Thyroid gland (tissue), 4 donors: Measurements from ENCODE around the gene OR10A6. TPM values are rescaled to one million over a fixed set of nuclear protein-coding genes. Genes with fewer than 3 reads are reported as not detected.

Source experiments
- DNase-seq, 2 donors: peaks; one replicate each; pipeline ENCODE4 v3.0.0-alpha.2; 2019
- H3K27ac ChIP-seq, 3 donors: fragments of 200-600 bp; sonication (generic); 1 replicate in 2 of 3; 2 replicates in 1 of 3; pipeline ENCODE4 v1.5.1; 2016 to 2019; ENCODE audit warnings: mild to moderate bottlenecking in 1 of 3, moderate library complexity in 1 of 3
- H3K27me3 ChIP-seq: fragments of 200-600 bp; sonication (generic); one replicate; pipeline ENCODE4 v1.5.1; 2019
- H3K36me3 ChIP-seq, 2 donors: fragments of 200-600 bp; sonication (generic); one replicate each; pipeline ENCODE4 v1.5.1; 2016 to 2019
- H3K4me1 ChIP-seq, 2 donors: fragments of 200-600 bp; sonication (generic); one replicate each; pipeline ENCODE4 v1.5.1; 2017 to 2019
- H3K4me3 ChIP-seq, 3 donors: fragments of 200-600 bp; sonication (generic); replicated peaks in 1 of 3; 1 replicate in 2 of 3; 2 replicates in 1 of 3; pipeline ENCODE4 v1.5.1; 2016; ENCODE audit warnings: mild to moderate bottlenecking in 1 of 3
- H3K9me3 ChIP-seq: fragments of 200-600 bp; sonication (generic); one replicate; pipeline ENCODE4 v1.5.1; 2017
- POLR2A ChIP-seq, 2 donors: fragments of 450-650 bp; IDR thresholded peaks; one replicate each; pipeline ENCODE4 v1.6.1; 2017; ENCODE audit warnings: antibody characterized with exemption in 2 of 2, mild to moderate bottlenecking in 2 of 2, moderate library complexity in 1 of 2
- WGBS, 2 donors: methylation state at CpG; one replicate each; pipeline ENCODE4 v1.1.5; 2017; 5-methylcytosine and 5-hydroxymethylcytosine counted together
- intact Hi-C: fragments of 100-400 bp; cut with DNase I; formaldehyde crosslinking; loops from one replicate; pipeline ENCODE4 v1.15.1; 2023
- total RNA-seq, 4 donors: library from RNA; depleted of rRNA; stranded (reverse); fragments of >200 nt; gene quantifications; one replicate each; pipeline ENCODE4 v1.2.3, GENCODE V29; 2016
- TF ChIP-seq, protein P1 (sequence below), 6 experiments: fragments of 200-600 bp in 3 of 6; fragments of 450-650 bp in 3 of 6; sonication (generic) in 3 of 6; IDR thresholded peaks; one replicate each; pipeline ENCODE4 v1.5.1; 2016 to 2019; ENCODE audit warnings: antibody characterized with exemption in 6 of 6, mild to moderate bottlenecking in 2 of 6, inconsistent platforms in 1 of 6, moderate library complexity in 1 of 6

Gene OR10A6
- total RNA-seq, 4 donors from 2014 or later, result not detected

DNA sequence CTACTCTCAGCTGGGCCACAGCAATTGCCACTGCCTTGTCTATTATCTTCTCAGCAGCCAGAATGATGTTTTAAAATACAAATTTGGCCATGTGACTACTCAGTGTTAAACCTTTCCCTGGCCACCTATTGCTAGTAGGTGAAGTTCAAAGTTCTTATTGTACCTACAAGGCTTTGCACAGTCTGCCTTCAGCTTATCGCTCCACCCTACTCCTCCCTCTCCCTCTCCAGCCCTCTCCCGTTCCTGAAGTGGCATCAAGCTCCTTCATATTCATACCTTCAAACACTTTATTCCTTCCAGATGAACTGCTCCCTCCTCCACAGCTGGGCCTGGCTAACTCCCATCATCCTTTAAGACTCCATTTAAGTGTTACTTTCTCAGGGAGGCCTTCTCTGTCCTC lies 37.3 kb downstream of the OR10A6 start:
- intact Hi-C loops, result loop anchor here (5.0 to 10.0 kb wide), 2 partner anchors 94 to 201 kb away; partner anchors contain the start of gene EIF3F
- H3K9me3 ChIP-seq, result no peaks in the 10 kb centered on the region
- TF ChIP-seq POLR2A (IDR thresholded peaks at IDR 0.05), result no peak
- TF ChIP-seq, protein P1, sequence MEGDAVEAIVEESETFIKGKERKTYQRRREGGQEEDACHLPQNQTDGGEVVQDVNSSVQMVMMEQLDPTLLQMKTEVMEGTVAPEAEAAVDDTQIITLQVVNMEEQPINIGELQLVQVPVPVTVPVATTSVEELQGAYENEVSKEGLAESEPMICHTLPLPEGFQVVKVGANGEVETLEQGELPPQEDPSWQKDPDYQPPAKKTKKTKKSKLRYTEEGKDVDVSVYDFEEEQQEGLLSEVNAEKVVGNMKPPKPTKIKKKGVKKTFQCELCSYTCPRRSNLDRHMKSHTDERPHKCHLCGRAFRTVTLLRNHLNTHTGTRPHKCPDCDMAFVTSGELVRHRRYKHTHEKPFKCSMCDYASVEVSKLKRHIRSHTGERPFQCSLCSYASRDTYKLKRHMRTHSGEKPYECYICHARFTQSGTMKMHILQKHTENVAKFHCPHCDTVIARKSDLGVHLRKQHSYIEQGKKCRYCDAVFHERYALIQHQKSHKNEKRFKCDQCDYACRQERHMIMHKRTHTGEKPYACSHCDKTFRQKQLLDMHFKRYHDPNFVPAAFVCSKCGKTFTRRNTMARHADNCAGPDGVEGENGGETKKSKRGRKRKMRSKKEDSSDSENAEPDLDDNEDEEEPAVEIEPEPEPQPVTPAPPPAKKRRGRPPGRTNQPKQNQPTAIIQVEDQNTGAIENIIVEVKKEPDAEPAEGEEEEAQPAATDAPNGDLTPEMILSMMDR (IDR thresholded peaks at IDR 0.05), result no peak
- H3K27me3 ChIP-seq, result no peaks in the 10 kb centered on the region
- no peak for DNase-seq
- H3K4me3 ChIP-seq, result no peak overlapping the region
- no peaks in the 10 kb centered on the region for H3K36me3 ChIP-seq
- H3K4me1 ChIP-seq, result no peaks in the 10 kb centered on the region
- H3K27ac ChIP-seq, result no peak overlapping the region
- WGBS, 2 donors, result 50 to 53% methylated on average over 2 of the region's 2 CpGs

DNA sequence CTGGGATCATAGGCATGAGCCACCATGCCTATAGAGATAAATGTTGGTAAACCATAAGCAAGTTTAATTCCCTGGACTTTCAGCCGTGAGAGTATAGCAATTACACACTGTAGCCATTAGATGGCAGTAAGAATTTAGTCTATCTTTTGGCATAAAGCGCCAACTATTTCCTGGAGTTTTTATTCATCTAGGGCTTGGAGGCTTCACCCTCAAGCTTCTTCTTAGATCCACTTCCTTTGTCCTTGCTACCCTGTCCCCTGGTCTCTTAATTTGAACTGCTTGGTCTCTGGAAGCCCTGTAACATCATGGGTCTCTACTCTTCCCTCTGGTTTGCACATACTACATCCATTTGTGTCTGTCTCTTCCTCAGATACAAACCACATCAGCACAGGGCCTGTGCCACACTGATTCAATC lies 38.2 kb downstream of the OR10A6 start:
- intact Hi-C loops, result loop anchor here (5.0 to 10.0 kb wide), 2 partner anchors 94 to 202 kb away; partner anchors contain the start of gene EIF3F
- Histone ChIP-seq H3K36me3 (no peaks in the 10 kb centered on the region), H3K27me3 (no peaks in the 10 kb centered on the region), H3K4me3 (no peak overlapping the region), H3K27ac (no peak overlapping the region), H3K9me3 (no peaks in the 10 kb centered on the region), H3K4me1 (no peaks in the 10 kb centered on the region)
- DNase-seq, result no peak
- TF ChIP-seq POLR2A (IDR thresholded peaks at IDR 0.05), result no peak
- TF ChIP-seq, protein P1 (IDR thresholded peaks at IDR 0.05), result peak in 5 of 6 experiments; percentile 9 to 72 (median 34)
- 13 to 21% methylated on average over 2 of the region's 2 CpGs for WGBS, 2 donors

DNA sequence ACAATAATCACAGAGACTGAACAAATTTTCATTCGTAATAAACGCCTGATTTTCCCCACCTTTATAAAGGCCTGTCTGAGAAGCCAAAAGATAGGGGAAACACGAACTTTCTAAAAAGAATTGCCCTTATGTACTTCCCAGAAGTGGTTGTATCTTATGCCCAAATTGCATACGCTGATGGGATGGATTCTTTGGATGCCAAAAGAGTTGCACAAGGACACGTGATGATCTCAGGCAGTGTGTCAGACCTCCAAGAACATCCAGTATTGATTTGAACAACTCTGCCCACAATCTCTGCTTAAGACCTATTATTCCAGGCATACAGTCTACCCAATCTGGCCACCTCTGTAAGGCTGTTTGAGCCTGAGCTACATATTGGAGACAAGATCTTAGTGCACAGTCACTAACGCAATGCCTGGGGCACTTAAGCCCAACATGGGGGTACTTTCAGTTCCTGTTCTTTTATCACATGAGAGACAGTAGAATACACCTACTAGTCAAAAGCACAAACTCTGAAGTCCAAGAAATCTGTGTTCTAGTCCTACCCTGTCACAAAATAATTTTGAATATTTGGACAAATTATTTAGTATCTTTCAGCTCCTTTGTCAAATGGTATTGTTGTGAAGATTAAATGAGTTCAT lies 38.9 kb downstream of the OR10A6 start:
- Histone ChIP-seq H3K36me3 (no peaks in the 10 kb centered on the region), H3K4me1 (no peaks in the 10 kb centered on the region), H3K27me3 (no peaks in the 10 kb centered on the region), H3K9me3 (no peaks in the 10 kb centered on the region), H3K4me3 (no peak overlapping the region), H3K27ac (no peak overlapping the region)
- TF ChIP-seq, protein P1 (IDR thresholded peaks at IDR 0.05), result no peak
- no peak for TF ChIP-seq POLR2A (IDR thresholded peaks at IDR 0.05)
- DNase-seq, result no peak
- intact Hi-C loops, result loop anchor here (5.0 to 10.0 kb wide), 2 partner anchors 95 to 203 kb away; partner anchors contain the start of gene EIF3F
- 48 to 55% methylated on average over 6 of the region's 6 CpGs for WGBS, 2 donors

DNA sequence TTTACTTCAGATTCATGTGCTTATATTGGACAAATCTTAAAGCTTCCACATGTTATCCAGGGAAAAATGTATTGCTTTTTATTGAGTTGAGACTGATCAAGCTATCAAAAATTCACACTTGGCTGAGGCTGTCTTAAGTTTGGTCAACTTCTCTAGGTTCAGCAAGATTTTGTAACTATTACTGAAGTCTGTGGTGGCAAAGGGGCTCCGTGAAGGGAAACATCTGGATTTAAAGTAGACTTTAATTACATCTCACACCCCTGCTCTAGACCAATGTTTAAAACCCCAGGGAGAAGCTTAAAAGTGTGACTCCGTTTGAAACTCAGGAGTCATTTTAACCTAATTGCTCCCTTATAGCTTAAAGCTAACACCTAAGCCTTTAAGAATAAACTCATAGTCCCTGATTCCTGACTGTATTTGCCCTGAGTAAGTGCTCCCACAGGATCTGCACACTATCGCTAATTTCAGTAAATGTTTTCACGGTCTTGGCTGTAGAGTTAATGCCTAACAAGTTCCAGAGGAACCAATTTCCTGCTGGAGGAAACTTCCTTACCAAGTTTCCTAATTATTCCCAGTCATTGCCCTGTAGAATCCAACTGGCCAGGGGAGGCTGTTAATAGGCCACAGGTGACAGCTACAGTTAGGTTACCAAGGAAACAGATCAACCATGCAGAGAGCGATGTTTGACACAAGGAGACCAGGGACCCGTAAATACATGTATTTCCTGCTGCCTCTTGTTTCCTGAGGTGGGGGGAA lies 40.5 kb downstream of the OR10A6 start:
- no peak overlapping the region for H3K27ac ChIP-seq
- WGBS, 2 donors, result 18 to 20% methylated on average over 6 of the region's 6 CpGs
- no peaks in the 10 kb centered on the region for H3K4me1 ChIP-seq
- H3K36me3 ChIP-seq, result no peaks in the 10 kb centered on the region
- TF ChIP-seq POLR2A (IDR thresholded peaks at IDR 0.05), result no peak
- intact Hi-C loops, result loop anchor here (5.0 to 10.0 kb wide), 2 partner anchors 97 to 204 kb away; partner anchors contain the start of gene EIF3F
- DNase-seq, result no peak
- no peaks in the 10 kb centered on the region for H3K9me3 ChIP-seq
- H3K4me3 ChIP-seq, result no peak overlapping the region
- H3K27me3 ChIP-seq, result no peaks in the 10 kb centered on the region

DNA sequence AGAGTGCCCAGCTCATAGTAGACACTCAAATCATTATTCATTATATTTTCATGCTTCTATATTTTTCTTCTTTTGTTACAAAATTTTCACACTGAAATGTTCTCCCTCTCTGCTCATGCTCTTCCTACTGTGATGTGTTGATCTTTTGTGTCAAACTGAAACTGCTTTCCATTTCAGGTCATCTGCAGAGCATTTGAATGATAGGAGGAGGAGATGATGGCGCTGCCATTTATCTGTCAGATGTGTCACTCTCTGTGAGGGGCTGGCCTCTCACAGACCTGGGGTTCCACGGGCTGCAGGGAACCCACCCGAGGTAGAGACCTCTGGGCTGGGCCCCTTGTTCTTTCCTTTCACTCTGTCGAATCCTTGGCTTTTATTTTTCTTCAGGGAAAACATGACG lies 41.1 kb downstream of the OR10A6 start:
- WGBS, 2 donors, result 53 to 62% methylated on average over 5 of the region's 5 CpGs
- Histone ChIP-seq H3K27me3 (no peaks in the 10 kb centered on the region), H3K27ac (no peak overlapping the region), H3K36me3 (no peaks in the 10 kb centered on the region), H3K4me3 (no peak overlapping the region), H3K4me1 (no peaks in the 10 kb centered on the region), H3K9me3 (no peaks in the 10 kb centered on the region)
- no peak for DNase-seq
- TF ChIP-seq, protein P1 (IDR thresholded peaks at IDR 0.05), result no peak
- intact Hi-C loops, result loop anchor here (5.0 to 10.0 kb wide), 2 partner anchors 97 to 205 kb away; partner anchors contain the start of gene EIF3F
